ENCODE measurements around the gene PIP4K2A.

DNA sequence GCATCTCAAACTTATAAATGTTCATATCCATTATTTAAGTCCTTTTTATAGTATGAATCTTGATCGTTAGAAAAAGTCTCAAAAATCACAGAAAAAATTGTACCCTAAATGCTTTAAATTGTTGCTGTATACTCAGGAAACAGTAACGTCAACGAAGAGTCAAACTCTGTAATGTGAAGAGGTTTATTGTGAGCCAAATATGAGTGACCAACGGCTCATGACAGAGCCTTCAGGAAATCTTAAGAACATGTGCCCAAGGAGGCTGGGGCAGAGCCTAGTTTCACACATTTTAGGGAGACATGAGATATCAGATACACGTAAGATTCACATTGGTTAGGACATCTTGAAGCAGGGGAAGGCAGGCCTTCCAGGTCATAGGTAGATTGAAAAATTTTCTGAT lies 86.1 kb downstream of the PIP4K2A start:
- TF ChIP-seq POLR2AphosphoS5 (IDR thresholded peaks at IDR 0.05) = no peak
- no peak for TF ChIP-seq POLR2A (IDR thresholded peaks at IDR 0.05)
- TF ChIP-seq, protein P1, sequence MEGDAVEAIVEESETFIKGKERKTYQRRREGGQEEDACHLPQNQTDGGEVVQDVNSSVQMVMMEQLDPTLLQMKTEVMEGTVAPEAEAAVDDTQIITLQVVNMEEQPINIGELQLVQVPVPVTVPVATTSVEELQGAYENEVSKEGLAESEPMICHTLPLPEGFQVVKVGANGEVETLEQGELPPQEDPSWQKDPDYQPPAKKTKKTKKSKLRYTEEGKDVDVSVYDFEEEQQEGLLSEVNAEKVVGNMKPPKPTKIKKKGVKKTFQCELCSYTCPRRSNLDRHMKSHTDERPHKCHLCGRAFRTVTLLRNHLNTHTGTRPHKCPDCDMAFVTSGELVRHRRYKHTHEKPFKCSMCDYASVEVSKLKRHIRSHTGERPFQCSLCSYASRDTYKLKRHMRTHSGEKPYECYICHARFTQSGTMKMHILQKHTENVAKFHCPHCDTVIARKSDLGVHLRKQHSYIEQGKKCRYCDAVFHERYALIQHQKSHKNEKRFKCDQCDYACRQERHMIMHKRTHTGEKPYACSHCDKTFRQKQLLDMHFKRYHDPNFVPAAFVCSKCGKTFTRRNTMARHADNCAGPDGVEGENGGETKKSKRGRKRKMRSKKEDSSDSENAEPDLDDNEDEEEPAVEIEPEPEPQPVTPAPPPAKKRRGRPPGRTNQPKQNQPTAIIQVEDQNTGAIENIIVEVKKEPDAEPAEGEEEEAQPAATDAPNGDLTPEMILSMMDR (IDR thresholded peaks at IDR 0.05) = no peak

All from suprapubic skin (tissue), 4 donors.